ENCODE measurements around the gene HPS6.

DNA sequence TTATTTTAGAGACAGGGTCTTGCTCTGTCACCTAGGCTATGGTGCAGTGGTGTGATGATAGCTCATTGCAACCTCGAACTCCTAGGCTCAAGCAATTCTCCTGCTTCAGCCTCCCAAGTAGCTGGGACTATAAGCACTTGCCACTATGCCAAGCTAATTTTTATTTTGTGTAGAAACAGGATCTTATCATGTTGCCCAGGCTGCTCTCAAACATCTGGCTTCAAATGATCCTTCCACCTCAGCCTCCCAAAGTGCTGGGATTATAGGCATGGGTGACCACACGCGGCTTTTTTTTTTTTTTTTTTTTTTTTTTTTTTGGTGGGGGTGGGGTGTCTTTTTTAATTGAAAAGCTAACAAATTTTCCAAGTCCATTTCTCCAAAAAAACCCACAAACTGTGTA lies 18.4 kb downstream of the HPS6 start:
- no peak for TF ChIP-seq POLR2A (IDR thresholded peaks at IDR 0.05)
- TF ChIP-seq, protein P1, sequence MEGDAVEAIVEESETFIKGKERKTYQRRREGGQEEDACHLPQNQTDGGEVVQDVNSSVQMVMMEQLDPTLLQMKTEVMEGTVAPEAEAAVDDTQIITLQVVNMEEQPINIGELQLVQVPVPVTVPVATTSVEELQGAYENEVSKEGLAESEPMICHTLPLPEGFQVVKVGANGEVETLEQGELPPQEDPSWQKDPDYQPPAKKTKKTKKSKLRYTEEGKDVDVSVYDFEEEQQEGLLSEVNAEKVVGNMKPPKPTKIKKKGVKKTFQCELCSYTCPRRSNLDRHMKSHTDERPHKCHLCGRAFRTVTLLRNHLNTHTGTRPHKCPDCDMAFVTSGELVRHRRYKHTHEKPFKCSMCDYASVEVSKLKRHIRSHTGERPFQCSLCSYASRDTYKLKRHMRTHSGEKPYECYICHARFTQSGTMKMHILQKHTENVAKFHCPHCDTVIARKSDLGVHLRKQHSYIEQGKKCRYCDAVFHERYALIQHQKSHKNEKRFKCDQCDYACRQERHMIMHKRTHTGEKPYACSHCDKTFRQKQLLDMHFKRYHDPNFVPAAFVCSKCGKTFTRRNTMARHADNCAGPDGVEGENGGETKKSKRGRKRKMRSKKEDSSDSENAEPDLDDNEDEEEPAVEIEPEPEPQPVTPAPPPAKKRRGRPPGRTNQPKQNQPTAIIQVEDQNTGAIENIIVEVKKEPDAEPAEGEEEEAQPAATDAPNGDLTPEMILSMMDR (IDR thresholded peaks at IDR 0.05): no peak
